ENCODE data around the gene CNDP1.

DNA sequence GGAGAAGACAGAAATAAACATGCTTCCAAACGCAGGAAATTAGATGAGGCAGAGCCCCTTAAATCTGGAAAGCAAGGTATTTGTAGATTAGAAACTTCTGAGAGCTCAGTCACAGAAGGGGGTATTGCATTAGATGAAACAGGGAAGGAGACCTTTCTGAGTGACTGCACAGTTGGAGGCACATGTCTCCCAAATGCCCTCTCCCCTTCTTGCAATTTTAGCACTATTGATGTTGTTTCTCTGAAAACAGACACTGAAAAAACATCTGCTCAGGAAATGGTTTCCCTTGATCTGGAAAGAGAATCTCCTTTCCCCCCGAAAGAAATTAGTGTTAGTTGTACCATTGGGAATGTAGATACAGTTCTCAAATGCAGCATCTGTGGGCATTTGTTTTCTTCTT lies 96.9 kb downstream of the CNDP1 start:
- no peak for TF ChIP-seq POLR2A (IDR thresholded peaks at IDR 0.05)
- TF ChIP-seq, protein P1, sequence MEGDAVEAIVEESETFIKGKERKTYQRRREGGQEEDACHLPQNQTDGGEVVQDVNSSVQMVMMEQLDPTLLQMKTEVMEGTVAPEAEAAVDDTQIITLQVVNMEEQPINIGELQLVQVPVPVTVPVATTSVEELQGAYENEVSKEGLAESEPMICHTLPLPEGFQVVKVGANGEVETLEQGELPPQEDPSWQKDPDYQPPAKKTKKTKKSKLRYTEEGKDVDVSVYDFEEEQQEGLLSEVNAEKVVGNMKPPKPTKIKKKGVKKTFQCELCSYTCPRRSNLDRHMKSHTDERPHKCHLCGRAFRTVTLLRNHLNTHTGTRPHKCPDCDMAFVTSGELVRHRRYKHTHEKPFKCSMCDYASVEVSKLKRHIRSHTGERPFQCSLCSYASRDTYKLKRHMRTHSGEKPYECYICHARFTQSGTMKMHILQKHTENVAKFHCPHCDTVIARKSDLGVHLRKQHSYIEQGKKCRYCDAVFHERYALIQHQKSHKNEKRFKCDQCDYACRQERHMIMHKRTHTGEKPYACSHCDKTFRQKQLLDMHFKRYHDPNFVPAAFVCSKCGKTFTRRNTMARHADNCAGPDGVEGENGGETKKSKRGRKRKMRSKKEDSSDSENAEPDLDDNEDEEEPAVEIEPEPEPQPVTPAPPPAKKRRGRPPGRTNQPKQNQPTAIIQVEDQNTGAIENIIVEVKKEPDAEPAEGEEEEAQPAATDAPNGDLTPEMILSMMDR (IDR thresholded peaks at IDR 0.05): no peak

All from body of pancreas (tissue), 4 donors.